OCI-M2 (cell line): Measurements from ENCODE around the gene TOMM20.

ENCODE experiments used
- DNase-seq: peaks from one replicate; lab custom pipeline; 2025; ENCODE audit not compliant: unreplicated experiment; lab: John Stamatoyannopoulos, UW

TOMM20 gene

GRCh38 chr1:235136111-235136510 lies 7.5 kb upstream of the TOMM20 start:
- no peak for DNase-seq

- DNase-seq = no peak
Measured at GRCh38 chr1:235134171-235134570, 5.5 kb upstream of the TOMM20 start.

- DNase-seq = no peak
Measured at GRCh38 chr1:235133086-235133485, 4.4 kb upstream of the TOMM20 start.

GRCh38 chr1:235131961-235132360 lies 3.3 kb upstream of the TOMM20 start:
- DNase-seq = no peak

GRCh38 chr1:235130766-235131270 lies 2.2 kb upstream of the TOMM20 start:
- no peak for DNase-seq

- DNase-seq = no peak
Measured at GRCh38 chr1:235129774-235130570, 1.3 kb upstream of the TOMM20 start.

GRCh38 chr1:235127732-235128455 lies 743 bp downstream of the TOMM20 start:
- DNase-seq = no peak

GRCh38 chr1:235127203-235127602 lies 1.4 kb downstream of the TOMM20 start:
- DNase-seq = no peak

GRCh38 chr1:235124665-235125064 lies 4.0 kb downstream of the TOMM20 start:
- DNase-seq = no peak

GRCh38 chr1:235124111-235124510 lies 4.5 kb downstream of the TOMM20 start:
- DNase-seq = no peak

- DNase-seq = no peak
Measured at GRCh38 chr1:235122348-235122747, 6.3 kb downstream of the TOMM20 start.

- DNase-seq = no peak
Measured at GRCh38 chr1:235113183-235113917, 15.3 kb downstream of the TOMM20 start.

- DNase-seq = no peak
Measured at GRCh38 chr1:235112297-235113182, 16.1 kb downstream of the TOMM20 start.

- DNase-seq = no peak
Measured at GRCh38 chr1:235111107-235111506, 17.5 kb downstream of the TOMM20 start.

- no peak for DNase-seq
Measured at GRCh38 chr1:235108876-235109275, 19.8 kb downstream of the TOMM20 start.

- DNase-seq = no peak
Measured at GRCh38 chr1:235108185-235108593, 20.4 kb downstream of the TOMM20 start.

GRCh38 chr1:235107368-235108184 lies 21.1 kb downstream of the TOMM20 start:
- no peak for DNase-seq

- DNase-seq = no peak
Measured at GRCh38 chr1:235106457-235106856, 22.2 kb downstream of the TOMM20 start.
